ENCODE measurements around the gene GMDS.

The GMDS gene

GRCh38 chr6:2203264-2203663 lies 42.1 kb downstream of the GMDS start:
- DNase-seq = no peak

DNA sequence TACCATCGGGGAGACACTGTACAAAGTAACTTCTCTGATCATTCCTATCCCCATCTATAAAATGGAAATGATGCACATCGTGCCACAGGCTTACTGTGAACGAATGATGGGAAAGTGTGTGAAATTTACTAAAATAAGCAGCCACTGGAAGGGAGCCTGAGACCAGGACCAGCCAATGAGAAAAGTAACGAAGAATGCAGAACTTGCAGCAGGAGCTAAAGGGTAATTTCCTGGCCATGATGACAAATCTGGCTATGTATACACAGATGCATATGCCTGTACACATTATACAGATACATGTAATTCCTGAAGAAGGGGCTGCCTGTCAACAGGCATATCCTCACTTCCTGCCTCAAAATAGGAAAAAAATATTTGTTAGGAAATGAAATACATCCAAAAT lies 47.4 kb downstream of the GMDS start:
- DNase-seq = no peak

DNA sequence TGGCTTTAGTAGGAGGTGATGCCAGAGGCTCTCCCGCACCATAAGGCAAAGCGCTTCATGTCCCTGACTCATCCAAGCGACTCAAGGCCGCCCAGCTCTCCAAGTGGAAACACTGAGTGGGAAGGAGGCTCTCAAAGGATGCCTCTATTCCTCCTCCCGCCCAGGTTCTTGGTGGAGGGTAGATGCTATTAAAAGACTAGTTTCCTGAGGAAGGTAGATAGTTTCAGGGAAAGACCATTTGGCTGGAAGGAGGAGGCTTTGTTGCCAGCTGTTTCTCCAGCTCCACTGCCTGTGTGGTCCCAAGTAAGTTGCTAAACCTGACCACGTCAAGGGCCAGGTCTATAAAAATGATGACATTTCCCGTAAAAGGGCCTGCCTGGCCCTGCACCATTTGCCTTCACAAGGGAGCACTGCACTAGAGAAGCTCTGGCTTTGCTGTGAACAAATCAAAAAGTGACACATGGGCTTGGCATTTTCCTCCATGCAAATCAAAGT lies 48.2 kb downstream of the GMDS start:
- no peak for DNase-seq

DNA sequence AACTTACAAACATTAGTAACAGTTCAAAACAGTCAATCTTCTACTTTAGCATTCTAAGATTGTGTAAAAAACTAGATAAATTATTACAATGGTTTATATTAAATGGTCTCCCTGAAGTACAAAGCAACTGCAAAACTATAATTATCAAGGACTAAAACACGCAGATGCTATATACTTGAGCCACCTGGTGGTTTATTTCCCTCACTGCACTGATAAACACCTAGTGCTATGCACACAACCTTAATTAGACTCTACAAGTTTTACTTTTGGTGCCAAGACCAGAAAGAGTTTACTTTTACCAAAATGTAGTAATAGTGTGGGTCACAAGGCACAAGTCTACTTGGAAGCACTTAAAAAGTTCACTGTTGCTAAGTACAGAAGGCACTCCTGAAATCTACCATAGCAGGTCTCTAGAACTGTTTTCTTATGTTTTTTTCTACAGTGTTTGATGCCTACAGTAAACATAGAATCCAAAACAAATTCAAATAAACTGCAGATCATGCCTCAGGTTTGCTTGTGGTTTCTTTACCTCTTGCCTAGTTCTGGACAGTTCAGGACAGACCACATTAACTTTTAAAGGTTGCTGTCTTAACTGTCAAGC lies 49.2 kb downstream of the GMDS start:
- DNase-seq = peak in 1 of 2 donors; percentile 55

- DNase-seq = no peak
These were observed 50.8 kb downstream of the GMDS start for GRCh38 chr6:2194643-2195042.

GRCh38 chr6:2193931-2194330 lies 51.5 kb downstream of the GMDS start:
- DNase-seq = no peak

GRCh38 chr6:2192976-2193375 lies 52.4 kb downstream of the GMDS start:
- DNase-seq = no peak

GRCh38 chr6:2191390-2191740 lies 54.0 kb downstream of the GMDS start:
- no peak for DNase-seq

- DNase-seq = no peak
These were observed 54.6 kb downstream of the GMDS start for GRCh38 chr6:2190661-2191389.

- no peak for DNase-seq
These were observed 56.5 kb downstream of the GMDS start for GRCh38 chr6:2188856-2189384.

DNA sequence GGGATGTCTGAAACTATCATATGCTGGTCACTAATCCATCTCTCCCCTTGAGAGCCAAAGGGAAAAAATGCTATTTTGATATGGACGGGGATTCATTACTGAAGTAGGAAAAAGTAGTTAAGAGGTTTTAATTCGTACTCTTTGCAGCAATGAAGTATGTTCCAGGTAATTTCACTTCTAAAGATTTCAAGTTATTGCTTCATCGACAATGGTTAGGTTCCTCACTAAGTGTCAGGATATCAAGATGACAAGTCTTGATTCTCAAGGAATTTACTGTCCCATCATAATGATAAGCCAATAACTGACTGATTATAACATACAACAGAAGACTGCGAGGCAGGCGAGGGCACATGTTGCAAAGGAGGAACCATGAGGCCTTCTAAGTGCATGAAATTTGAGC lies 57.0 kb downstream of the GMDS start:
- no peak for DNase-seq

- DNase-seq = no peak
These were observed 57.6 kb downstream of the GMDS start for GRCh38 chr6:2187826-2188225.

DNA sequence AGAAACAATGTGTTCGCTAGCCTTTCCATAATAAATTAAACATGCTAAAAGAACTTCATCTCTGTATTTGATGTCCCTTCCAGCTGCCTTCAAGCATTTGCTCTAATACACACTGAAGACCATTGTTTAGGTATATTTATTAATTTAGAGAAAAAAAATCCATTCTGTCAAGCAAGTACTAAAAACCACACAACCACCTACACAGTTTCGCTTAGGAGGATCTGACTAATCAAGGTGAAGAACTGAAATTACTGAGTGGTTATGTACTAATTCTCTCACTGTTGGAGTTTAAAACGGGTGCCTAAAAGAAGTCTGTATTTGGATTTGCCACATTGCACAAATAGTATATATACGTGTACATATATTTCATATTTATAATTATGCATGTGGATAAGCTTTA lies 58.9 kb downstream of the GMDS start:
- DNase-seq = no peak

DNA sequence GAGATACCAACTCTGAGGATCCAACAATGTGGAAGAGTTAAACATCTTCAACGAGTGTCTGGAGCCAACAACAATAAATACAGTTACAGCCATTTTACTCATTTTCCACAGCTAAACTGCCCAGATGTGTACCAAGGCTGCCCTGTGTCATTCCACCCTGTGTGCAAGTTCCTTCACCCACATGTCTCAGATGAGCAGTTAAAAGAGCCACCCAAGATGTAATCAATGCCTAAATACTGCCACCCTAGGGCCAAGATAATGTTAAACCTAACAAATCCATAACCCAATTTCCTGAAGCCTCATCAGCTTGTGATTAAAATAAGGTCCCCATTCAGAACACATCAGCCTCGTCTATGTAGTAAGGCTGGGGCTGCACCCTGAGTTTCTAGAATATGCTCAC lies 59.9 kb downstream of the GMDS start:
- DNase-seq = no peak

DNA sequence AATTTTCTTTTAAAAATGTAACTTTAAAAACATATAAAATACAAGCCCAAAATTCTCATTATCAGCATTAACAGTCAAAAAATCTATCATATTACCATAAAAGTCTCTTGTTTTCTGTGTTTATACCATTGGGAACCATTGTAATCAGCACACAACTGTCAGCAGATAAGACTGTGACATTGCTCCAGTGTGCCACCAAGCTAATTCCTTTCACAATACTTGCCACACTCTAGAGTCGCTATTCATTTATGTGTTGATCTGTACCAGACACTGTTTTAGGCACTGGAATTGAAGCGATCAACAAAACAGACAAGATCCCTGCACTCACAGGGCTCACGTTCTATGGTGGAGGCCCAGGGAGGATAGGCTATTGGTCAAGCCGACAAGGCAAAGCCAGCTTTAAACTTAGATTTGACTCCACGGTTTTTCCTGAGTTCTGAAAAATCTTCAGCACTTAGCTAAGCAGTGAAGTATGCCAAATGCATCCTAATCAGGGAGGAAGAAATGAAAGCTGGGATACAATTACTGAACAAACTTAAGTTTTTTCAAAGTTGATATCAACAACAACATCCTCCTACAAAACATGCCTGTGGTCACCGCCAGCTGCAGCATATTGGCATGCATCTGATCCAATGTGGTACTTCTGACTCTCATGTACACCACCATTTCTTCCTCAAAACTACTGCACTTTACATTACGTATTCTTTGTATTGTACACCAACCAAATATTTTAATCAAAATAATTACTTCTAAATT lies 60.5 kb downstream of the GMDS start:
- no peak for DNase-seq

DNA sequence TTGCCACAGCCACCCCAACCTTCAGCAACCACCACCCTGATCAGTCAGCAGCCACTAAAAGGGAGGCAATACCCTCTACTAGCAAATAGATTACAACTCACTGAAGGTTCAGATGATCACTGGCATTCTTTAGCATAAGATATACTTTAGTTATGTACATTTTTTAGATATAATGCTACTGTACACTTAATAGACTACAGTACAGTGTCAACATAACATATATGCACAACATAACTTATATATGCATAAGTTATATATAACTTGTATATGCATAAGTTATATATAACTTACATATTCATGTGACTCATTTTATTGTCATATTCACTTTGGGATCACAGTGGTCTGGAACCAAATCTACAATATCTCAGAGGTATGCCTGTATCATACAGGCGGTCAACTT lies 61.7 kb downstream of the GMDS start:
- DNase-seq = no peak

DNA sequence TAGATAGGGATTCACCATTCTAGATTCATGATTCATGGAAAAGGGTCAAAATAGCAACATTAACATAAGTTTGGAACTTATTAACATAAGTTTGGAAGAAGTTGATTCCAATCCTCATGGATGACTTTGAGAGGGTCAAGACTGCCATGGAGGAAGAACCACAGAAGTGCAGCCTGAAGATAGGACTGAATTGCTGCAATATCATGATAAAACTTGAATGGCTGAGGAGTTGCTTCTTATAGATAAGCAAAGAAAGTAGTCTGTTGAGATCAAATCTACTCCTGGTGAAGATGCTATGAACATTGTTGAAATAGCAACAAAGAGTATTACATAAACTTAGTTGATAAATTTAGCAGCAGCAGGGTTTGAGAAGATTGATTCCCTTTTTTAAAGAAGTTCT lies 62.2 kb downstream of the GMDS start:
- no peak for DNase-seq

DNA sequence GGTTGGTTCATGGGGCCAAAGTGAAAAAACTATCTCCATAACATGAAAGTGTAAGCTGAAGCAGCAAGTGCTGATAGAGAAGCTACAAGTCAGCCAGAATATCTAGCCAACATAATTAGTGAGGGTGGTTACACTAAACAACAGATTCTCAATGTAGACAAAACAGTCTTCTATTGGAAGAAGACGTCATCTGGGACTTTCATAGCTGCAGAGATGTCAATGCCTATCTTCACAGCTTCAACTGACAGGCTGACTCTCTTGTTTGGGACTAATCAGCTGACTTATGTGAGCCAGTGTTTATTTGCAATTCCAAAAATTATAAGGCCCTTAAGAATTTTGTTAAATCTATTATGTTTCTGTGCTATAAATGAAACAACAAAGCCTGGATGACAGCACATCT lies 63.2 kb downstream of the GMDS start:
- no peak for DNase-seq

- DNase-seq = no peak
These were observed 63.8 kb downstream of the GMDS start for GRCh38 chr6:2181567-2181966.

DNA sequence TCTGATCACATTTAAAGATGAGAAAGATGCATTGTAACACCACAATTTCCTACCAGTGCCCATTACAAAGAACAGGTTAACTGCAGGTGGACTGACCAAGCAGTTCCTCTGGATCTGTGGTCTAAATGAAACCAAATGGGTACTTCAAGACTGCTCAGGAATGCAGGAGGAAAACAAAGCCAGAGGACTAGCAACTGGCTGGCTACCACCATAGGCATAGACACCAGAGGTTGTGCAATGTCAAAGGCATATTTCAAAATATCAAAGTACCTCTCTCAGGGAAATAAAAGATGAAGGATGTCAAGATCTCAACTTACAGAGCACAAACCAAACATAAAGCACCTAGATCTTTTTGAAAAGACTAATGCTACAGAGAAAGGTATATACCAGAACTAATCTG lies 65.5 kb downstream of the GMDS start:
- DNase-seq = no peak

DNA sequence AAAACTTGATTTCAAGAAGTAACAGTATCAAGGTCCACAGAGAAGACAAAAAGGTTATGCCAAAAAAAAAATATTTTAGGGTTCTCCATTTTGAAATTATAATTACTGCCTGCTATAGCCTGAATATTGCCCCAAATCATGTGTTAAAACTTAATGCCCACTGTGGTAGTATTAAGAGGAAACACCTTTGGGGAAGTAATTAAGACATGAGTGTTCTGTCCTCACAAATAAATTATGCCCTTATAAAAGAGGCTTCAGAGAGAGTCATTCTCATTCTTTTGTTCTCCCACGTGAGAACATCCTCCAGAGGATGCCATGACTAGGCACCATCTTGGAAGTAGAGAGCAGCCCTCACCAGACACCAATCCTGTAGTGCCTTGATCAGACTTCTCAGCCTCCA lies 66.2 kb downstream of the GMDS start:
- no peak for DNase-seq

- DNase-seq = no peak
These were observed 67.3 kb downstream of the GMDS start for GRCh38 chr6:2178125-2178524.

- no peak for DNase-seq
These were observed 69.6 kb downstream of the GMDS start for GRCh38 chr6:2175825-2176224.
